IMR-90 (cell line): ENCODE measurements around the gene NETO2. TPM values are rescaled to one million over a fixed set of nuclear protein-coding genes. Genes with fewer than 3 reads are reported as not detected.
"Not testable (repeated sequence)": the region's sequence is repeated elsewhere in the genome, so short reads cannot be mapped to it uniquely, and the experiment has no call there.

Experiments
- ATAC-seq: fragments of 200-7000 bp; cut with Tn5 transposase; 2 replicates; pipeline ENCODE4 v1.9.1; 2020; ENCODE audit warnings: low read depth, mild to moderate bottlenecking, moderate library complexity
- BruUV-seq: library from RNA; stranded (reverse); fragments of 400-500 nt; replicated peaks from 2 replicates; lab custom pipeline; 2021; lab: Mats Ljungman, UMichigan
- CTCF ChIA-PET: fragments of 300-600 bp; formaldehyde crosslinking; extraction: SDS; loops from one replicate; lab custom pipeline; 2021; ENCODE audit warnings: antibody characterized with exemption; lab: Yijun Ruan, JAX
- POLR2A ChIA-PET: fragments of 300-600 bp; sonication (Branson Sonifier 250); formaldehyde crosslinking; loops from one replicate; lab custom pipeline; 2022; ENCODE audit warnings: antibody characterized with exemption; ENCODE audit not compliant: unreplicated experiment; lab: Charles Lee
- DNase-seq: peaks from one replicate; pipeline ENCODE4 v3.0.0; 2013
- H2AFZ ChIP-seq: replicated peaks from 2 replicates; pipeline ENCODE3; 2013; ENCODE audit warnings: low read length, mild to moderate bottlenecking; ENCODE audit not compliant: poor library complexity
- H2AK5ac ChIP-seq: 2 replicates; pipeline ENCODE4 v1.6.1; 2013; ENCODE audit warnings: low read depth, low read length, inconsistent platforms
- H2AK9ac ChIP-seq: replicated peaks from 2 replicates; pipeline ENCODE3; 2013; ENCODE audit warnings: mild to moderate bottlenecking, low read depth, low read length, moderate library complexity; ENCODE audit not compliant: poor library complexity
- H2BK120ac ChIP-seq: 2 replicates; pipeline ENCODE4 v1.6.1; 2013; ENCODE audit warnings: low read depth, low read length, inconsistent platforms
- H2BK15ac ChIP-seq: 3 replicates; pipeline ENCODE4 v1.6.1; 2013; ENCODE audit warnings: low read depth, low read length, inconsistent platforms
- H2BK20ac ChIP-seq: 2 replicates; pipeline ENCODE4 v1.6.1; 2013; ENCODE audit warnings: low read depth, mild to moderate bottlenecking, inconsistent platforms, low read length, moderate library complexity
- H2BK5ac ChIP-seq: 2 replicates; pipeline ENCODE4 v1.6.1; 2013; ENCODE audit warnings: mild to moderate bottlenecking, low read depth, low read length, inconsistent platforms; ENCODE audit not compliant: poor library complexity, severe bottlenecking
- H3K14ac ChIP-seq: replicated peaks from 2 replicates; pipeline ENCODE4 v1.6.1; 2013; ENCODE audit warnings: low read depth, low read length, inconsistent platforms
- H3K18ac ChIP-seq: 2 replicates; pipeline ENCODE4 v1.6.1; 2013; ENCODE audit warnings: low read depth, low read length, control low read depth
- H3K23ac ChIP-seq: 2 replicates; pipeline ENCODE4 v1.6.1; 2013; ENCODE audit warnings: low read depth, low read length, inconsistent platforms
- H3K27ac ChIP-seq: 2 replicates; pipeline ENCODE4 v1.5.1; 2013; ENCODE audit warnings: mild to moderate bottlenecking, control low read depth, low read length; ENCODE audit not compliant: insufficient read depth
- H3K27me3 ChIP-seq: 2 replicates; pipeline ENCODE4 v1.6.1; 2013; ENCODE audit warnings: low read length; ENCODE audit not compliant: control insufficient read depth, insufficient read depth
- H3K36me3 ChIP-seq: 2 replicates; pipeline ENCODE4 v1.6.1; 2013; ENCODE audit warnings: low read length, mixed read lengths; ENCODE audit not compliant: control insufficient read depth, insufficient read depth
- H3K4ac ChIP-seq: 2 replicates; pipeline ENCODE4 v1.6.1; 2013; ENCODE audit warnings: low read depth, low read length, inconsistent platforms
- H3K4me1 ChIP-seq: 2 replicates; pipeline ENCODE4 v1.6.1; 2013; ENCODE audit warnings: low read length, mixed read lengths; ENCODE audit not compliant: control insufficient read depth, insufficient read depth
- H3K4me2 ChIP-seq: 2 replicates; pipeline ENCODE4 v1.6.1; 2013; ENCODE audit warnings: low read depth, mild to moderate bottlenecking, control low read depth, low read length, moderate library complexity
- H3K4me3 ChIP-seq: 2 replicates; pipeline ENCODE4 v1.5.1; 2013; ENCODE audit warnings: low read depth, mild to moderate bottlenecking, control low read depth, low read length, moderate library complexity; ENCODE audit not compliant: insufficient read depth
- H3K56ac ChIP-seq: 2 replicates; pipeline ENCODE4 v1.6.1; 2013; ENCODE audit warnings: low read length, inconsistent platforms; ENCODE audit not compliant: insufficient read depth; ENCODE audit errors: extremely low read depth
- H3K79me1 ChIP-seq, 2 experiments: 2 replicates each; pipeline ENCODE4 v1.6.1; 2013; ENCODE audit warnings: low read length in 2 of 2, inconsistent platforms in 1 of 2, low read depth in 1 of 2
- H3K9ac ChIP-seq: 2 replicates; pipeline ENCODE4 v1.6.1; 2013; ENCODE audit warnings: low read depth, low read length, control low read depth
- H3K9me1 ChIP-seq: 2 replicates; pipeline ENCODE4 v1.6.1; 2013; ENCODE audit warnings: low read length, inconsistent platforms; ENCODE audit not compliant: insufficient read depth
- H3K9me3 ChIP-seq: 2 replicates; pipeline ENCODE4 v1.6.1; 2013; ENCODE audit warnings: low read length; ENCODE audit not compliant: control insufficient read depth, insufficient read depth
- H4K20me1 ChIP-seq: 2 replicates; pipeline ENCODE4 v1.6.1; 2013; ENCODE audit warnings: low read length, inconsistent platforms; ENCODE audit not compliant: insufficient read depth
- H4K5ac ChIP-seq: 2 replicates; pipeline ENCODE4 v1.6.1; 2013; ENCODE audit warnings: mild to moderate bottlenecking, low read depth, low read length, control low read depth
- H4K8ac ChIP-seq, 2 experiments: 2 replicates each; pipeline ENCODE4 v1.6.1; 2013; ENCODE audit warnings: low read depth in 2 of 2, low read length in 2 of 2, control low read depth in 1 of 2, inconsistent platforms in 1 of 2
- H4K91ac ChIP-seq: 2 replicates; pipeline ENCODE4 v1.6.1; 2013; ENCODE audit warnings: low read depth, low read length, inconsistent platforms; ENCODE audit not compliant: insufficient read depth
- CEBPB ChIP-seq: IDR thresholded peaks from 2 replicates; pipeline ENCODE4 v1.6.1; 2012; ENCODE audit warnings: low read depth, low read length, improper control_type of control experiment
- MAFK ChIP-seq: IDR thresholded peaks from 2 replicates; pipeline ENCODE4 v1.6.1; 2012; ENCODE audit warnings: low read depth, low read length, improper control_type of control experiment
- MXI1 ChIP-seq: IDR thresholded peaks from 2 replicates; pipeline ENCODE4 v1.6.1; 2012; ENCODE audit warnings: low read depth, mild to moderate bottlenecking, low read length, moderate library complexity, borderline replicate concordance
- NFE2L2 ChIP-seq: fragments of 150-350 bp; IDR thresholded peaks from 2 replicates; pipeline ENCODE4 v1.6.1; 2016; ENCODE audit warnings: low read depth, mild to moderate bottlenecking, low read length
- WGBS, 2 experiments: methylation state at CpG; one replicate each; pipeline versions ENCODE4 v1.1.5 to v1.1.7; 2013; ENCODE audit warnings: missing lambda C conversion rate in 2 of 2; ENCODE audit not compliant: insufficient read length in 1 of 2; ENCODE audit errors: extremely low coverage in 2 of 2; 5-methylcytosine and 5-hydroxymethylcytosine counted together
- dilution Hi-C: fragments of 300-500 bp; cut with HindIII; formaldehyde crosslinking; loops from one replicate; pipeline ENCODE4 v1.14.3; 2018; ENCODE audit warnings: low sequenced_read_pairs; ENCODE audit not compliant: unreplicated experiment
- in situ Hi-C: fragments of 300-500 bp; cut with MboI; formaldehyde crosslinking; loops from 3 replicates; pipeline ENCODE4 v1.14.3; 2019; ENCODE audit warnings: low sequenced_read_pairs, inconsistent platforms, mixed read lengths
- intact Hi-C: fragments of 100-400 bp; cut with micrococcal nuclease; formaldehyde crosslinking; loops from 2 replicates; pipeline ENCODE4 v1.10.0; 2022
- polyA plus RNA-seq, 3 experiments: library from polyadenylated mRNA; depleted of rRNA; stranded (reverse); fragments of >200 nt; gene quantifications; 2 replicates each; pipeline ENCODE4 v1.2.3, GENCODE V29; 2012; ENCODE audit warnings: low replicate concordance in 1 of 3
- total RNA-seq: library from RNA; depleted of rRNA; stranded (reverse); fragments of >200 nt; gene quantifications from 2 replicates; pipeline ENCODE4 v1.2.3, GENCODE V29; 2012

The NETO2 gene
- total and polyA plus RNA-seq, 2 of the 4 experiments (the other 2 are of a cell fraction), result 38.5 to 39.3 TPM

DNA sequence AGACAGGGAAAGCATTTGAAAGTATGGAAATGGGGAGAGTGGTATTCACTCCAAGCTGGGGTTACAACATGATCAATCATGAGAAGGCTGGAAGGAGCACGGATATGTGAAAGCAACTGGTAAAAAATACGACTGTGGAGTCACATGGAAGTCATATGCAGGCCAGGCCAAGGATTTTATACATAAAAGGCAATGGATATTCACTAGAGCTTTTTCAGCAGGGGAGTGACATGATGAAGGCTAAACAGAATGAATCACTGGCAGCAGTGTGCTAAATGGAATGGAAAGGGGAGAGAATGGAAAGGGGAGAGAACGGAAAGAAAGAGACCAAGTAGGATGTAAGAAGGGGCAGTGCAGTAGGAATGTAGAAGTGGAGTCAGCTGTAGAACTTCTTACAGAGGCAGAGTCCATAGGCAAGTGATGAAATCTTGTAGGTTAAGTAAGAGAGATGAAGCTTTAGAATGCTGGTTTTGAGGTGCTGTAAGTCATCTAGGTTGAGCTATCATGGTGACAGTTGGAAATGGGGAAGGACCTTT lies 13.0 kb upstream of the NETO2 start:
- H4K20me1 ChIP-seq, result no peaks in the 10 kb centered on the region
- no peak overlapping the region for H2BK120ac ChIP-seq
- H3K27me3 ChIP-seq, result no peaks in the 10 kb centered on the region
- no peak overlapping the region for H3K9ac ChIP-seq
- ChIA-PET POLR2A (no interaction called here), CTCF (interaction anchor here (0.6 kb wide), 1 partner anchor 41 kb away, joined by 3 read pairs; no protein-coding TSS in a partner anchor)
- H4K8ac ChIP-seq, result no peak overlapping the region
- DNase-seq (no peak), ATAC-seq (no peak)
- no peak overlapping the region for H3K14ac ChIP-seq
- H2BK15ac ChIP-seq, result no peak overlapping the region
- in situ Hi-C loops, result loop anchor here (25.0 kb wide), 1 partner anchor 506 kb away; no protein-coding TSS in a partner anchor
- no peak overlapping the region for H3K18ac ChIP-seq
- H2AK9ac ChIP-seq, result no peak overlapping the region
- dilution Hi-C loops, result no loop called here
- H3K23ac ChIP-seq, result no peak overlapping the region
- no peak overlapping the region for H4K91ac ChIP-seq
- no peaks in the 10 kb centered on the region for H3K4me1 ChIP-seq
- no peak for TF ChIP-seq MAFK
- no peak for TF ChIP-seq CEBPB
- TF ChIP-seq MXI1, result no peak
- TF ChIP-seq NFE2L2, result no peak
- no peak overlapping the region for H2AK5ac ChIP-seq
- no peak overlapping the region for H3K4ac ChIP-seq
- H2BK5ac ChIP-seq, result no peak overlapping the region
- no TSS peak for BruUV-seq
- no peak overlapping the region for H3K4me3 ChIP-seq
- intact Hi-C loops, result no loop called here
- no peaks in the 10 kb centered on the region for H3K9me1 ChIP-seq
- H2AFZ ChIP-seq, result no peak overlapping the region
- H3K56ac ChIP-seq, result no peak overlapping the region
- no peak overlapping the region for H4K5ac ChIP-seq
- no peaks in the 10 kb centered on the region for H3K79me1 ChIP-seq
- H3K9me3 ChIP-seq, result no peaks in the 10 kb centered on the region
- no peak overlapping the region for H3K4me2 ChIP-seq
- no peaks in the 10 kb centered on the region for H3K36me3 ChIP-seq
- WGBS, 2 experiments, result 77% methylated on average over 2 of the region's 3 CpGs; no CpG with 5 or more reads in 1 of the 2 experiments
- no peak overlapping the region for H2BK20ac ChIP-seq
- H3K27ac ChIP-seq, result no peak overlapping the region

DNA sequence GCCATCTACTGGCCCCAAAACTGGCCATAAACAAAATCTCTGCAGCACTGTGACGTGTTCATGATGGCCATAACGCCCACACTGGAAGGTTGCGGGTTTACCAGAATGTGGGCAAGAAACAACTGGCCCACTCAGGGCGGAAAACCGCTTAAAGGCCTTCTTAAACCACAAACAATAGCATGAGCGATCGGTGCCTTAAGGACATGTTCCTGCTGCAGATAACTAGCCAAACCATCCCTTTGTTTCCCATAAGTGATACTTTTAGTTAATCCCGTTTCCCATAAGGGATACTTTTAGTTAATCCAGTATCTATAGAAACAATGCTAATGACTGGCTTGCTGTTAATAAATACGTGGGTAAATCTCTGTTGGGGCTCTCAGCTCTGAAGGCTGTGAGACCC lies 8.8 kb upstream of the NETO2 start:
- intact Hi-C loops, H2AK9ac ChIP-seq, H4K8ac ChIP-seq, H3K23ac ChIP-seq, ATAC-seq, H2BK20ac ChIP-seq, H2BK5ac ChIP-seq, H3K79me1 ChIP-seq, H3K27me3 ChIP-seq, H3K4me2 ChIP-seq, H4K5ac ChIP-seq, H2AK5ac ChIP-seq, H2AFZ ChIP-seq, H3K4ac ChIP-seq, BruUV-seq, H3K4me1 ChIP-seq, H2BK15ac ChIP-seq, H4K91ac ChIP-seq, POLR2A ChIA-PET, H4K20me1 ChIP-seq, H3K9me1 ChIP-seq, H3K36me3 ChIP-seq, H3K14ac ChIP-seq, H3K4me3 ChIP-seq, H3K27ac ChIP-seq, CTCF ChIA-PET, H3K56ac ChIP-seq, H2BK120ac ChIP-seq, H3K18ac ChIP-seq, DNase-seq, H3K9me3 ChIP-seq, H3K9ac ChIP-seq, dilution Hi-C loops: not testable (repeated sequence)
- 100% methylated on average over 1 of the region's 9 CpGs; no CpG with 5 or more reads in 1 of the 2 experiments for WGBS, 2 experiments
- in situ Hi-C loops, result loop anchor here (25.0 kb wide), 1 partner anchor 510 kb away; no protein-coding TSS in a partner anchor
